ENCODE data around the gene CALU.

Gene CALU

DNA sequence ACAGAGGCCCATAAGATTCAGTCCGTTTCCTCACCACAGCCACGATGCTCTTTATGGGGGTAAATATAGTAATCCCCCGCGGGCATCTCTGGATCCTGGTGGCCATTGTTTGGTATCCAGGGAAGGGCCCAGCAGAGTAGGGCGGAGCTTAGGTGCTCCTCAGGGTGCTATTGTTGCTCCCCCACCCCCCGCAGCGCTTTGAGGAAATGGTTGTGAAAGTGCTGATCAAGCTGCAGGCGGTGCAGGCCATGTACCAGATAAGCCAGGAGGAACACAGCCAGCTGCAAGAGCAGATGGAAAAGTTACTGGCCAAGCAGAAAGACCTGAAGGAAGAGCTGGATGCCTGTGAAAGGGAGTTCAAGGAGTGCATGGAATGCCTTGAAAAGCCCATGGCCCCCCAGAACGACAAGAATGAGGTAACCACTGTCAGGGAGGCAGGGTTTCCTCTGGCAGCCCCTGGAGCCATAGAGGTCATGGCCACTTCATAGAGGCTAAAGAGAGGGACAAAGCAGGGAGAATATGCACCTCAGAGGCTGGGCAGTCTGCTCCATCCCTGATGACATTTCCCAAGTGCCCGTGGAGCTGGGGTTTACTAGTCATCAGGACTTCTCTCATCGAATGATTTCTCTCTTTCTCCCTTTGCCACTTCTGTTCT lies 73.5 kb downstream of the CALU start:
- DNase-seq, result peak; percentile 56 to 81 (median 68)

DNA sequence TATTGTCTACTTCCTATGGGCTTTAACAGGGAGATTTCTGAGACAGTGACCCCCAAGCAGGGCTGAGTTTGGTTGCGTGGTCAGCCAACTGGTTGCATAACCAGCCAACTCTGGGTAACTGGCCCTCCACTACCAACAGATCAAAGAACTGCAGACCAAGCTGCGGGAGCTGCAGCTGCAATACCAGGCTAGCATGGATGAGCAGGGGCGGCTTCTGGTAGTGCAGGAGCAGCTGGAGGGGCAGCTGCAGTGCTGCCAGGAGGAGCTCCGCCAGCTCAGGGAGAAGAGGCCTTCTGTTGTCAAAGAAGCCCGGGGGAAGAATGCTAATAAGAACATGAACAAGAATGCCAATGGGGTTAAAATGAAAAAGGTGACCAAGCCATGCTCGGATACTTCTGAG lies 75.3 kb downstream of the CALU start:
- no peak for DNase-seq

- peak in 3 of 4 experiments; percentile 55 to 77 (median 75) for DNase-seq
Measured at GRCh38 chr7:128815289-128815942, 76.3 kb downstream of the CALU start.

- DNase-seq, result no peak
Measured at GRCh38 chr7:128818694-128819093, 79.5 kb downstream of the CALU start.

All from suppressor macrophage (primary cell).